WTC11 (cell line): ENCODE data around the gene GABRR2. TPM values are rescaled to one million over a fixed set of nuclear protein-coding genes. Genes with fewer than 3 reads are reported as not detected.

Experiments used
- ATAC-seq: fragments of 200-7000 bp; cut with Tn5 transposase; 2 replicates; pipeline ENCODE4 v1.10.0; 2021; ENCODE audit warnings: mild to moderate bottlenecking, moderate library complexity
- CTCF ChIA-PET: fragments of 300-600 bp; sonication (Branson Sonifier 250); formaldehyde crosslinking; loops from one replicate; lab custom pipeline; 2021; ENCODE audit warnings: antibody characterized with exemption; lab: Charles Lee
- POLR2A ChIA-PET: fragments of 350-600 bp; sonication (Branson Sonifier 250); formaldehyde crosslinking; loops from one replicate; lab custom pipeline; 2021; ENCODE audit warnings: antibody characterized with exemption; lab: Charles Lee
- DNase-seq: peaks from one replicate; pipeline ENCODE4 v3.0.0; 2021; ENCODE audit warnings: low spot score
- H3K27ac Mint-ChIP-seq: 2 replicates; pipeline ENCODE4 v1.8.0; 2021; ENCODE audit warnings: mixed read lengths
- H3K27me3 Mint-ChIP-seq: 2 replicates; pipeline ENCODE4 v1.8.0; 2021; ENCODE audit warnings: low read depth, mild to moderate bottlenecking, moderate library complexity, mixed read lengths
- H3K36me3 Mint-ChIP-seq: 2 replicates; pipeline ENCODE4 v1.8.0; 2021; ENCODE audit warnings: mixed read lengths
- H3K4me1 Mint-ChIP-seq: 2 replicates; pipeline ENCODE4 v1.8.0; 2022; ENCODE audit warnings: mixed read lengths
- H3K4me3 Mint-ChIP-seq: 2 replicates; pipeline ENCODE4 v1.8.0; 2021; ENCODE audit warnings: mild to moderate bottlenecking, moderate library complexity, mixed read lengths
- H3K9me3 Mint-ChIP-seq: 2 replicates; pipeline ENCODE4 v1.8.0; 2021; ENCODE audit warnings: mixed read lengths
- CREB1 ChIP-seq: sonication (generic); formaldehyde crosslinking; IDR thresholded peaks from 2 replicates; pipeline ENCODE4 v1.8.0; 2023; ENCODE audit warnings: mild to moderate bottlenecking, missing genetic modification reagents
- SMAD4 ChIP-seq: sonication (generic); formaldehyde crosslinking; IDR thresholded peaks from 2 replicates; pipeline ENCODE4 v1.8.0; 2022; ENCODE audit warnings: mild to moderate bottlenecking, missing genetic modification reagents
- ZNF317 ChIP-seq: sonication (generic); formaldehyde crosslinking; IDR thresholded peaks from 2 replicates; pipeline ENCODE4 v1.8.1; 2023; ENCODE audit warnings: low read depth, mild to moderate bottlenecking, moderate library complexity, missing genetic modification reagents, borderline replicate concordance
- ZNF671 ChIP-seq: fragments of 250-450 bp; sonication (Bioruptor Pico); IDR thresholded peaks from 2 replicates; pipeline ENCODE4 v1.8.0; 2021; ENCODE audit warnings: mild to moderate bottlenecking
- total RNA-seq: library from RNA; stranded (reverse); gene quantifications from 3 replicates; pipeline ENCODE4 v1.2.3, GENCODE V29; 2021
- TF ChIP-seq, protein P1 (sequence below): sonication (generic); formaldehyde crosslinking; conservative IDR thresholded peaks from 2 replicates; pipeline ENCODE4 v1.8.1; 2023; ENCODE audit warnings: mild to moderate bottlenecking, low read depth, missing genetic modification reagents, moderate library complexity
- TF ChIP-seq, protein P2 (sequence below): sonication (generic); formaldehyde crosslinking; IDR thresholded peaks from 2 replicates; pipeline ENCODE4 v1.8.0; 2022; ENCODE audit warnings: missing genetic modification reagents
- TF ChIP-seq, protein P3 (sequence below): sonication (generic); formaldehyde crosslinking; IDR thresholded peaks from 2 replicates; pipeline ENCODE4 v1.8.1; 2022; ENCODE audit warnings: mild to moderate bottlenecking, moderate library complexity, missing genetic modification reagents
- TF ChIP-seq, protein P4 (sequence below): fragments of 250-450 bp; sonication (Bioruptor Pico); IDR thresholded peaks from 2 replicates; pipeline ENCODE4 v1.9.0; 2021; ENCODE audit warnings: mild to moderate bottlenecking
- TF ChIP-seq, protein P5 (sequence below): sonication (generic); formaldehyde crosslinking; IDR thresholded peaks from 2 replicates; pipeline ENCODE4 v1.8.0; 2022; ENCODE audit warnings: mild to moderate bottlenecking, missing genetic modification reagents
- TF ChIP-seq, protein P6 (sequence below): sonication (generic); formaldehyde crosslinking; IDR thresholded peaks from 2 replicates; pipeline ENCODE4 v1.8.0; 2023; ENCODE audit warnings: missing genetic modification reagents, mild to moderate bottlenecking, borderline replicate concordance

Gene GABRR2
- total RNA-seq, 1 experiment from 2014 or later, result not detected

DNA sequence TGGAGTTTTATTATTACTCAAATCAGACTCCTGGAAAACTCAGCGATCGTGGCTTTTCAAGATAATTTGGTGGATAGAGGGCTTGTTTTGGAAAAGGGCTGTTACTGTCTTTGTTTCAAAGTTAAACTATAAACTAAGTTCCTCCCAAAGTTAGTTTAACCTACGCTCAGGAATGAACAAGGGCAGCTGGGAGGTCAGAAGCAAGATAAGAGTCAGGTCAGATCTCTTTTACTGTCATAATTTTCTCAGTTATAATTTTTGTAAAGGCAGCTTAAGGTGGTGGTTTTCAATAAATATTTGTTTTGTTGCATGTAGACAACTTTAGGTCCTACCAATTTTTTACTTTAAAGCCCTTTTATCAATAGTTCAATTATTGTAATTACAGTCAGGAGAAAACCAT lies 9.2 kb upstream of the GABRR2 start:
- TF ChIP-seq, protein P1, sequence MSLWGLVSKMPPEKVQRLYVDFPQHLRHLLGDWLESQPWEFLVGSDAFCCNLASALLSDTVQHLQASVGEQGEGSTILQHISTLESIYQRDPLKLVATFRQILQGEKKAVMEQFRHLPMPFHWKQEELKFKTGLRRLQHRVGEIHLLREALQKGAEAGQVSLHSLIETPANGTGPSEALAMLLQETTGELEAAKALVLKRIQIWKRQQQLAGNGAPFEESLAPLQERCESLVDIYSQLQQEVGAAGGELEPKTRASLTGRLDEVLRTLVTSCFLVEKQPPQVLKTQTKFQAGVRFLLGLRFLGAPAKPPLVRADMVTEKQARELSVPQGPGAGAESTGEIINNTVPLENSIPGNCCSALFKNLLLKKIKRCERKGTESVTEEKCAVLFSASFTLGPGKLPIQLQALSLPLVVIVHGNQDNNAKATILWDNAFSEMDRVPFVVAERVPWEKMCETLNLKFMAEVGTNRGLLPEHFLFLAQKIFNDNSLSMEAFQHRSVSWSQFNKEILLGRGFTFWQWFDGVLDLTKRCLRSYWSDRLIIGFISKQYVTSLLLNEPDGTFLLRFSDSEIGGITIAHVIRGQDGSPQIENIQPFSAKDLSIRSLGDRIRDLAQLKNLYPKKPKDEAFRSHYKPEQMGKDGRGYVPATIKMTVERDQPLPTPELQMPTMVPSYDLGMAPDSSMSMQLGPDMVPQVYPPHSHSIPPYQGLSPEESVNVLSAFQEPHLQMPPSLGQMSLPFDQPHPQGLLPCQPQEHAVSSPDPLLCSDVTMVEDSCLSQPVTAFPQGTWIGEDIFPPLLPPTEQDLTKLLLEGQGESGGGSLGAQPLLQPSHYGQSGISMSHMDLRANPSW, result no peak
- TF ChIP-seq, protein P2, sequence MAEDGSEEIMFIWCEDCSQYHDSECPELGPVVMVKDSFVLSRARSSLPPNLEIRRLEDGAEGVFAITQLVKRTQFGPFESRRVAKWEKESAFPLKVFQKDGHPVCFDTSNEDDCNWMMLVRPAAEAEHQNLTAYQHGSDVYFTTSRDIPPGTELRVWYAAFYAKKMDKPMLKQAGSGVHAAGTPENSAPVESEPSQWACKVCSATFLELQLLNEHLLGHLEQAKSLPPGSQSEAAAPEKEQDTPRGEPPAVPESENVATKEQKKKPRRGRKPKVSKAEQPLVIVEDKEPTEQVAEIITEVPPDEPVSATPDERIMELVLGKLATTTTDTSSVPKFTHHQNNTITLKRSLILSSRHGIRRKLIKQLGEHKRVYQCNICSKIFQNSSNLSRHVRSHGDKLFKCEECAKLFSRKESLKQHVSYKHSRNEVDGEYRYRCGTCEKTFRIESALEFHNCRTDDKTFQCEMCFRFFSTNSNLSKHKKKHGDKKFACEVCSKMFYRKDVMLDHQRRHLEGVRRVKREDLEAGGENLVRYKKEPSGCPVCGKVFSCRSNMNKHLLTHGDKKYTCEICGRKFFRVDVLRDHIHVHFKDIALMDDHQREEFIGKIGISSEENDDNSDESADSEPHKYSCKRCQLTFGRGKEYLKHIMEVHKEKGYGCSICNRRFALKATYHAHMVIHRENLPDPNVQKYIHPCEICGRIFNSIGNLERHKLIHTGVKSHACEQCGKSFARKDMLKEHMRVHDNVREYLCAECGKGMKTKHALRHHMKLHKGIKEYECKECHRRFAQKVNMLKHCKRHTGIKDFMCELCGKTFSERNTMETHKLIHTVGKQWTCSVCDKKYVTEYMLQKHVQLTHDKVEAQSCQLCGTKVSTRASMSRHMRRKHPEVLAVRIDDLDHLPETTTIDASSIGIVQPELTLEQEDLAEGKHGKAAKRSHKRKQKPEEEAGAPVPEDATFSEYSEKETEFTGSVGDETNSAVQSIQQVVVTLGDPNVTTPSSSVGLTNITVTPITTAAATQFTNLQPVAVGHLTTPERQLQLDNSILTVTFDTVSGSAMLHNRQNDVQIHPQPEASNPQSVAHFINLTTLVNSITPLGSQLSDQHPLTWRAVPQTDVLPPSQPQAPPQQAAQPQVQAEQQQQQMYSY (CRISPR knock-in tag), result no peak
- TF ChIP-seq, protein P3, sequence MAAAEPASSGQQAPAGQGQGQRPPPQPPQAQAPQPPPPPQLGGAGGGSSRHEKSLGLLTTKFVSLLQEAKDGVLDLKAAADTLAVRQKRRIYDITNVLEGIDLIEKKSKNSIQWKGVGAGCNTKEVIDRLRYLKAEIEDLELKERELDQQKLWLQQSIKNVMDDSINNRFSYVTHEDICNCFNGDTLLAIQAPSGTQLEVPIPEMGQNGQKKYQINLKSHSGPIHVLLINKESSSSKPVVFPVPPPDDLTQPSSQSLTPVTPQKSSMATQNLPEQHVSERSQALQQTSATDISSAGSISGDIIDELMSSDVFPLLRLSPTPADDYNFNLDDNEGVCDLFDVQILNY (CRISPR knock-in tag), result no peak
- TF ChIP-seq ZNF317, result no peak
- TF ChIP-seq CREB1 (CRISPR knock-in tag), result no peak
- TF ChIP-seq ZNF671 (CRISPR knock-in tag), result no peak
- TF ChIP-seq, protein P4, sequence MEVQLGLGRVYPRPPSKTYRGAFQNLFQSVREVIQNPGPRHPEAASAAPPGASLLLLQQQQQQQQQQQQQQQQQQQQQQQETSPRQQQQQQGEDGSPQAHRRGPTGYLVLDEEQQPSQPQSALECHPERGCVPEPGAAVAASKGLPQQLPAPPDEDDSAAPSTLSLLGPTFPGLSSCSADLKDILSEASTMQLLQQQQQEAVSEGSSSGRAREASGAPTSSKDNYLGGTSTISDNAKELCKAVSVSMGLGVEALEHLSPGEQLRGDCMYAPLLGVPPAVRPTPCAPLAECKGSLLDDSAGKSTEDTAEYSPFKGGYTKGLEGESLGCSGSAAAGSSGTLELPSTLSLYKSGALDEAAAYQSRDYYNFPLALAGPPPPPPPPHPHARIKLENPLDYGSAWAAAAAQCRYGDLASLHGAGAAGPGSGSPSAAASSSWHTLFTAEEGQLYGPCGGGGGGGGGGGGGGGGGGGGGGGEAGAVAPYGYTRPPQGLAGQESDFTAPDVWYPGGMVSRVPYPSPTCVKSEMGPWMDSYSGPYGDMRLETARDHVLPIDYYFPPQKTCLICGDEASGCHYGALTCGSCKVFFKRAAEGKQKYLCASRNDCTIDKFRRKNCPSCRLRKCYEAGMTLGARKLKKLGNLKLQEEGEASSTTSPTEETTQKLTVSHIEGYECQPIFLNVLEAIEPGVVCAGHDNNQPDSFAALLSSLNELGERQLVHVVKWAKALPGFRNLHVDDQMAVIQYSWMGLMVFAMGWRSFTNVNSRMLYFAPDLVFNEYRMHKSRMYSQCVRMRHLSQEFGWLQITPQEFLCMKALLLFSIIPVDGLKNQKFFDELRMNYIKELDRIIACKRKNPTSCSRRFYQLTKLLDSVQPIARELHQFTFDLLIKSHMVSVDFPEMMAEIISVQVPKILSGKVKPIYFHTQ (CRISPR knock-in tag), result no peak
- TF ChIP-seq, protein P5, sequence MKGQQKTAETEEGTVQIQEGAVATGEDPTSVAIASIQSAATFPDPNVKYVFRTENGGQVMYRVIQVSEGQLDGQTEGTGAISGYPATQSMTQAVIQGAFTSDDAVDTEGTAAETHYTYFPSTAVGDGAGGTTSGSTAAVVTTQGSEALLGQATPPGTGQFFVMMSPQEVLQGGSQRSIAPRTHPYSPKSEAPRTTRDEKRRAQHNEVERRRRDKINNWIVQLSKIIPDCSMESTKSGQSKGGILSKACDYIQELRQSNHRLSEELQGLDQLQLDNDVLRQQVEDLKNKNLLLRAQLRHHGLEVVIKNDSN (CRISPR knock-in tag), result no peak
- TF ChIP-seq, protein P6, sequence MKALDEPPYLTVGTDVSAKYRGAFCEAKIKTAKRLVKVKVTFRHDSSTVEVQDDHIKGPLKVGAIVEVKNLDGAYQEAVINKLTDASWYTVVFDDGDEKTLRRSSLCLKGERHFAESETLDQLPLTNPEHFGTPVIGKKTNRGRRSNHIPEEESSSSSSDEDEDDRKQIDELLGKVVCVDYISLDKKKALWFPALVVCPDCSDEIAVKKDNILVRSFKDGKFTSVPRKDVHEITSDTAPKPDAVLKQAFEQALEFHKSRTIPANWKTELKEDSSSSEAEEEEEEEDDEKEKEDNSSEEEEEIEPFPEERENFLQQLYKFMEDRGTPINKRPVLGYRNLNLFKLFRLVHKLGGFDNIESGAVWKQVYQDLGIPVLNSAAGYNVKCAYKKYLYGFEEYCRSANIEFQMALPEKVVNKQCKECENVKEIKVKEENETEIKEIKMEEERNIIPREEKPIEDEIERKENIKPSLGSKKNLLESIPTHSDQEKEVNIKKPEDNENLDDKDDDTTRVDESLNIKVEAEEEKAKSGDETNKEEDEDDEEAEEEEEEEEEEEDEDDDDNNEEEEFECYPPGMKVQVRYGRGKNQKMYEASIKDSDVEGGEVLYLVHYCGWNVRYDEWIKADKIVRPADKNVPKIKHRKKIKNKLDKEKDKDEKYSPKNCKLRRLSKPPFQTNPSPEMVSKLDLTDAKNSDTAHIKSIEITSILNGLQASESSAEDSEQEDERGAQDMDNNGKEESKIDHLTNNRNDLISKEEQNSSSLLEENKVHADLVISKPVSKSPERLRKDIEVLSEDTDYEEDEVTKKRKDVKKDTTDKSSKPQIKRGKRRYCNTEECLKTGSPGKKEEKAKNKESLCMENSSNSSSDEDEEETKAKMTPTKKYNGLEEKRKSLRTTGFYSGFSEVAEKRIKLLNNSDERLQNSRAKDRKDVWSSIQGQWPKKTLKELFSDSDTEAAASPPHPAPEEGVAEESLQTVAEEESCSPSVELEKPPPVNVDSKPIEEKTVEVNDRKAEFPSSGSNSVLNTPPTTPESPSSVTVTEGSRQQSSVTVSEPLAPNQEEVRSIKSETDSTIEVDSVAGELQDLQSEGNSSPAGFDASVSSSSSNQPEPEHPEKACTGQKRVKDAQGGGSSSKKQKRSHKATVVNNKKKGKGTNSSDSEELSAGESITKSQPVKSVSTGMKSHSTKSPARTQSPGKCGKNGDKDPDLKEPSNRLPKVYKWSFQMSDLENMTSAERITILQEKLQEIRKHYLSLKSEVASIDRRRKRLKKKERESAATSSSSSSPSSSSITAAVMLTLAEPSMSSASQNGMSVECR, result no peak
- no peak for TF ChIP-seq SMAD4
- ATAC-seq (no peak), DNase-seq (no peak)
- peaks cover 14% of the 10 kb centered on the region for H3K4me1 Mint-ChIP-seq
- H3K9me3 Mint-ChIP-seq, result peaks cover 35% of the 10 kb centered on the region
- ChIA-PET CTCF (interaction anchor here (1.0 kb wide), 1 partner anchor 341 kb away, joined by 4 read pairs; no protein-coding TSS in a partner anchor), POLR2A (no interaction called here)
- peaks cover 31% of the 10 kb centered on the region for H3K36me3 Mint-ChIP-seq
- H3K27me3 Mint-ChIP-seq, result peaks cover 12% of the 10 kb centered on the region; the same call in 1 of the 2 replicates
- H3K27ac Mint-ChIP-seq, result no peak overlapping the region
- H3K4me3 Mint-ChIP-seq, result no peak overlapping the region
